Mesendoderm (in vitro differentiated cells): ENCODE measurements around the gene ABTB2. TPM values are rescaled to one million over a fixed set of nuclear protein-coding genes. Genes with fewer than 3 reads are reported as not detected.
A peak's percentile ranks its signal among the peaks of the same experiment; 100 is the strongest.

Experiments
- DNase-seq: peaks from one replicate; pipeline ENCODE4 v3.0.0; 2013
- H2AK5ac ChIP-seq: 2 replicates; pipeline ENCODE4 v1.6.1; 2013; ENCODE audit warnings: low read length, inconsistent platforms
- H2BK120ac ChIP-seq: 2 replicates; pipeline ENCODE4 v1.6.1; 2013; ENCODE audit warnings: low read depth, mild to moderate bottlenecking, low read length, moderate library complexity, mixed read lengths
- H2BK15ac ChIP-seq: replicated peaks from 2 replicates; pipeline ENCODE4 v1.6.1; 2013; ENCODE audit warnings: low read depth, mild to moderate bottlenecking, moderate library complexity
- H2BK5ac ChIP-seq: 2 replicates; pipeline ENCODE4 v1.6.1; 2013; ENCODE audit warnings: low read length, inconsistent platforms
- H3K18ac ChIP-seq: 2 replicates; pipeline ENCODE4 v1.6.1; 2013; ENCODE audit warnings: mild to moderate bottlenecking, low read length, mixed read lengths
- H3K23ac ChIP-seq: one replicate; pipeline ENCODE4 v1.6.1; 2013; ENCODE audit warnings: low read length
- H3K27ac ChIP-seq: 2 replicates; pipeline ENCODE4 v1.5.1; 2013; ENCODE audit warnings: low read depth, mild to moderate bottlenecking, inconsistent platforms, low read length, moderate library complexity
- H3K27me3 ChIP-seq: 2 replicates; pipeline ENCODE4 v1.6.1; 2013; ENCODE audit warnings: low read length, control low read depth, mild to moderate bottlenecking, inconsistent platforms; ENCODE audit not compliant: insufficient read depth, poor library complexity
- H3K36me3 ChIP-seq: 2 replicates; pipeline ENCODE4 v1.6.1; 2013; ENCODE audit warnings: low read length, inconsistent platforms; ENCODE audit not compliant: control insufficient read depth, insufficient read depth
- H3K4ac ChIP-seq: one replicate; pipeline ENCODE4 v1.6.1; 2013; ENCODE audit warnings: low read depth, mild to moderate bottlenecking, low read length, moderate library complexity
- H3K4me1 ChIP-seq: 2 replicates; pipeline ENCODE4 v1.6.1; 2013; ENCODE audit warnings: low read depth, low read length, inconsistent platforms; ENCODE audit not compliant: control insufficient read depth
- H3K4me2 ChIP-seq: 2 replicates; pipeline ENCODE4 v1.6.1; 2013; ENCODE audit warnings: low read length
- H3K4me3 ChIP-seq: 2 replicates; pipeline ENCODE4 v1.5.1; 2013; ENCODE audit warnings: mild to moderate bottlenecking, low read length
- H3K56ac ChIP-seq: one replicate; pipeline ENCODE4 v1.6.1; 2013; ENCODE audit warnings: low read length
- H3K79me1 ChIP-seq: 2 replicates; pipeline ENCODE4 v1.6.1; 2013; ENCODE audit warnings: low read length, inconsistent platforms
- H3K79me2 ChIP-seq: 2 replicates; pipeline ENCODE4 v1.6.1; 2013; ENCODE audit warnings: mild to moderate bottlenecking, low read length; ENCODE audit not compliant: control insufficient read depth, insufficient read depth
- H3K9ac ChIP-seq: 2 replicates; pipeline ENCODE4 v1.6.1; 2013; ENCODE audit warnings: low read length, inconsistent platforms
- H4K5ac ChIP-seq: one replicate; pipeline ENCODE4 v1.6.1; 2013; ENCODE audit warnings: low read length
- H4K8ac ChIP-seq: one replicate; pipeline ENCODE4 v1.6.1; 2013; ENCODE audit warnings: low read depth, mild to moderate bottlenecking, control low read depth, low read length, moderate library complexity
- WGBS: extraction: QIAGEN DNeasy Blood & Tissue Kit; methylation state at CpG from one replicate; pipeline ENCODE4 v1.1.7; 2013; ENCODE audit warnings: low lambda C conversion rate, missing lambda C conversion rate; ENCODE audit not compliant: insufficient coverage; ENCODE audit errors: extremely low coverage; 5-methylcytosine and 5-hydroxymethylcytosine counted together
- small RNA-seq: library from polyadenylated mRNA; stranded (forward); fragments of <200 nt; extraction: miRNeasy Mini kit (QIAGEN cat#:217004); gene quantifications from one replicate; pipeline ENCODE3, GENCODE V24; 2013; ENCODE audit not compliant: insufficient read depth

Gene ABTB2

GRCh38 chr11:34104680-34105078, 253.1 kb downstream of the ABTB2 start:
- H3K27me3 ChIP-seq = no peaks in the 10 kb centered on the region
- no peak overlapping the region for H2BK120ac ChIP-seq
- peak overlapping the region; percentile 89 for H3K9ac ChIP-seq
- H3K4ac ChIP-seq = no peak overlapping the region
- no peak overlapping the region for H4K8ac ChIP-seq
- H2AK5ac ChIP-seq = no peak overlapping the region
- no peak for DNase-seq
- peaks cover 6% of the 10 kb centered on the region for H3K36me3 ChIP-seq
- H3K79me2 ChIP-seq = peaks cover 25% of the 10 kb centered on the region
- no peak overlapping the region for H3K18ac ChIP-seq
- peak overlapping the region; percentile 48 for H3K4me3 ChIP-seq
- no CpG with 5 or more reads among the region's 6 CpGs for WGBS
- H3K4me2 ChIP-seq = peak overlapping the region; percentile 60
- H2BK5ac ChIP-seq = no peak overlapping the region
- peak overlapping the region; percentile 68 for H3K27ac ChIP-seq
- peaks cover 1% of the 10 kb centered on the region for H3K4me1 ChIP-seq
- H2BK15ac ChIP-seq = no peak overlapping the region
- no peak overlapping the region for H3K23ac ChIP-seq
- H3K56ac ChIP-seq = peak overlapping the region; percentile 90
- peak overlapping the region; percentile 92 for H4K5ac ChIP-seq
- H3K79me1 ChIP-seq = peaks cover 10% of the 10 kb centered on the region

Small RNA genes lying within 50 kb of the gene (small RNA-seq; reads per million reads assigned to genes)
- gene AL035079.1 (not detected), gene RF00019 (not detected)
